GM18499 (cell line): ENCODE results near the gene ERI2.
"Not testable (repeated sequence)": the region's sequence is repeated elsewhere in the genome, so short reads cannot be mapped to it uniquely, and the experiment has no call there.

Source experiments
- ATAC-seq: cut with Tn5 transposase; IDR thresholded peaks from one replicate; pipeline ENCODE4 v1.9.1; 2021; ENCODE audit warnings: moderate number of reproducible peaks; ENCODE audit not compliant: insufficient read depth, unreplicated experiment

ERI2 gene

GRCh38 chr16:20822521-20823325, 16.5 kb upstream of the ERI2 start:
- ATAC-seq = no peak

- no peak for ATAC-seq
Measured at GRCh38 chr16:20821682-20822081, 15.4 kb upstream of the ERI2 start.

- no peak for ATAC-seq
Measured at GRCh38 chr16:20818929-20819585, 12.8 kb upstream of the ERI2 start.

DNA sequence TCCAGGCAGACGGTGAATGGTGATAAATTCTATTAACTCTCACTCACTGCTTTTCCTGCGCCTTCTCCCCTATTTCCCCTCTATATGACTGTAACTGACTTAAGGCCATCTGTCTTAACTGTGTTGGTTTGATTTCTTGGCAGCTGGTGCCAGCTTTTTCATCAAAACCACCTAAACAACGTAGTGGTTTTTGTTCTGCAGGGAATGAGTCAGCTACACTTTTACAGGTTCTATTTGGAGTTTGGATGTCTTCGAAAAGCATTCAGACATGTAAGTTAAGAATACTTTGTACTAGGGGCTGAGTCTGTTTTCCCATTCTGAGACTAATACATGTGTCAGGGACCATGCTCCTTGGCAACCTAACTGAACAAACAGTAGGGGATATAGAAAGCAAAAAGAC, 8.5 kb upstream of the ERI2 start:
- no peak for ATAC-seq

DNA sequence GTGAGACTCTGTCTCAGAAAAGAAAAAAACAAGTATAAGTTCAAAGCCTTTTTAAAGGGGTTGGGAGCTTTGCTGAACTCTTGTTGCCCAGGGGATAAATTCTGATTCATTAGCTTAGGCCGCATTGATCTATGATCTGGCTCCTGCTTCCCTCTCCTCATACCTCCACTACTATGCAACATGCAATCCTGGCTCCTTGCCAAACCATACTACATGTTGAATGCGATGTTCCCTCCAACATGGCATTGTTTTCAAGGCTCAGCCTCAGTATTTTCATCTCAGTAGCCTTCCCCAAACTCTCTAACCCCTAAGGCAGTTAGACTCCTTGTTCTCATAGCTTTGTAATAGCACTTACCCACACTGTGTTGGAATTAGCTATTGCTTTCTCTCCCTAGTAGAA, 6.2 kb upstream of the ERI2 start:
- no peak for ATAC-seq

DNA sequence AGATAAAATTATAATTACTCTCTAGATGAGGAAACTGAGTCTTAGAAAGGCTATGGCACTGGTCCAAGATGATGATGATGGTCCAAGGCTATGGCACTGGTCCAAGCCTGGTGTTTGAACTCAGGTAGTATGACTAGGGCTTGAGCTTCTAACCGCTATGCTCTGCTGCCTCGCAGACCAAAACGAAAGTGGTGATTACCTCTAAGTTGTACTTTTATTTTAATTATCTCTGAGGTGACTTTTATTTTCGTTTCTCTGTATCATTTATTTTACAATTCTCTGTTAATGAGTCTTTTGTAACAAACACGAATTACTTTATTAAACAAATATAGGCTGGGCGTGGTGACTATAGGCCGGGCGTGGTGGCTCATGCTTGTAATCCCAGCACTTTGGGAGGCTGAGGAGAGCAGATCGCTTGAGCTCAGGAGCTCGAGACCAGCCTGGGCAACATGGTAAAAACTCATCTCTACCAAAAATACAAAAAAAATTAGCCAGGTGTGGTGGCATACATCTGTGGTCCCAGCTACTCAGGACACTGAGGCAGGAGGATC, 5.7 kb upstream of the ERI2 start:
- ATAC-seq = no peak

DNA sequence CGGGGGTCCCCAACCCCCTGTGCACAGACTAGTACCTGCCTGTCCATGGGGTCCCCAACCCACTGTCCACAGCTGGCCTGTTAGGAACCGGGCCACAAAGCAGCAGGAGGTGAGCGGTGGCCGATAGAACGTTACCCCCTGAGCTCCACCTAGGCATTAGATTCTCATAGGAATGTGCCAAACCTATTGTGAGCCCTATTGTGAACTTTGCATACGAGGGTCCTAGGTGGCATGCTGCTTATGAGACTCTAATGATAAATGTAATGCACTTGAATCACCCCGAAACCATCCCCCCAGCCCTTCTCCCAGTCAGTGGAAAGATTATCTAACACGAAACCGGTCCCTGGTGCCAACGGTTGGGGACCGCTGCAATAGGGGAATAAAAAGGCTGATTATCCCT, 1.6 kb upstream of the ERI2 start:
- no peak for ATAC-seq

DNA sequence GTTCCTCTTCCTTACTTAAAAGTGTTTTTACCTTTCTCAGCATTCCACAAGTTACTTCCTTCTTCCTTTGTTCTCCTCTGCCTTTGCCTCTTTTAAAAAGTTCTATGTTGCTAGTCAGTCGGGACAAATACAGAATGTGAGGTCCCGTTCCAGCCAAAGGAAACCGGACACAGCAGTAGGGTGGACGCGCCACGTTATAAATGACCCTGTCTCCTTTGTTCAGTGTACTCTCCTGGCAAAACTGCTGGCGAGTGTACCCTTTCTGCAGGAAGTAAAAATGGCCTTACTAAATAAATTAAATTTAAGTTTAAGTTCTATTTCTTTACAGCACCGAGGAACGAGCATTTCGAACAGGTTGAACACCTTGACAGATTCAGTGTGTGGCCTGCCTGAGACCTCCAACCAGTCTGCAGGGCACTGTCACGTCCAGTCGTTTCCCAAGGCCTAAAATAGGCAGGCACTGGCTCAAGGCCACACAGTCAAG, 546 bp downstream of the ERI2 start:
- not testable (repeated sequence) for ATAC-seq

- ATAC-seq = no peak
Measured at GRCh38 chr16:20803561-20804214, 2.6 kb downstream of the ERI2 start.

DNA sequence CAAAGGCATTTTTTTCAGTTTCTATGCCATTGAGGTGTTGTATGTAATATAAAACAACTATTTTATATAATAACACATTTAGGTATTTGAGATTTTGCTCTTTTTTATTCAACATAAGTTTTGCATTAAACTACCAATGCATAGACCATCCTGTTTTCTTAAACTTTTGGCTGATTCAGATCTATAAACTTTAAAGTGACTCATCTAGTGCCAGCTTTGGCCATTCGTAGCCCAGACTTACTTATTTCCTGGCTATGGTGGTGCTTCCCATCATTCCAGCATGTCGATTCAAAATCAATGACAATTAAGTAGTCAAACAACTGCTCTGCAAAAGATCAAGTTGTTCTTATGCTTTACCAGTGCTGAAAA, 3.1 kb downstream of the ERI2 start:
- ATAC-seq = no peak

GRCh38 chr16:20801278-20801677, 5.0 kb downstream of the ERI2 start:
- ATAC-seq = no peak

- no peak for ATAC-seq
Measured at GRCh38 chr16:20799599-20799998, 6.7 kb downstream of the ERI2 start.

DNA sequence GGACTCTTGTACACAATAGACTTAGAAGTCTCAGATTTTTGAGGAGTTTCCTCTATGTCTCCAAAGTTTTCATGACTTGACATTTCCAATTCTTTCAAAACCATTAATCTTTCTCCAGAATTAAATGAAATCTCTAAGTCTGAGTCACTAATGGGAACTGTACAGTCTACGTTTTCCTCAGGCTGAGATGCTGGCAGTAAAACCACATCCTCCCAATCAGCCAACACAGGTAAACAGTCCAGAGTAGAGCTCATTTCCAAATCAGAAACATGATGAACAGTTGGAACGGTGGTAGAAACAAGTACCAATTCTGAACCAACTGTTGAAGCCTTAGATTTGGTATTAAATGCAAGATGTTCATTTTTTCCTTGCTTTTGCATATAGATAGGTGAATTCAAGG, 7.9 kb downstream of the ERI2 start:
- ATAC-seq = no peak

DNA sequence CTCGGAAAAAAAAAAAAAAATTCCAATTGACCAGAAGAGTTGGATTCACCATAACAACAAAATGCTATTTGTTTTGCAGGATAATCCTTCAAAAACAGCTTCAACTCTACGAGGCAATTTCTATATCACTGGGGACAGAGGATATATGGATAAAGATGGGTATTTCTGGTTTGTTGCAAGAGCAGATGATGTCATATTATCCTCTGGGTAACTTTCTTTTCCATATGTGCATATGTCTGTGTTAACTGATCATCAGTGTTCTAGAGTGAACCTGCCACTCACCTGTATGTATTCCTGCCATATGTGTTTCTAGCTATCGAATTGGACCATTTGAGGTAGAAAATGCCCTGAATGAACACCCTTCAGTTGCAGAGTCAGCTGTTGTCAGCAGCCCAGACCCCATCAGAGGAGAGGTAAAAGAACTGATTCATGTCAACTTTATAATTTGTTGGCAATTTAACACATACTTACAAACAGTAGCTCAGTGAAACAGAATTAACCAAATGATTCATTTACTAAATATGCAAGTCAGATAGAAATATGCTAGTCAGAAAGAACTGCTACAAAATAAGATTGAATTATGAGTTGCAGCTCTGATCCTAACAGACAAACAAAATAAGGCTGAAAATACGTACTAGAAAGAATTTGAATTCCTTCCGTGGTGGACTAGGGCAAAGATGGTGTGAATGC, 14.2 kb downstream of the ERI2 start:
- ATAC-seq = no peak

GRCh38 chr16:20789130-20789529, 17.1 kb downstream of the ERI2 start:
- no peak for ATAC-seq

- ATAC-seq = no peak
Measured at GRCh38 chr16:20784204-20784603, 22.1 kb downstream of the ERI2 start.

DNA sequence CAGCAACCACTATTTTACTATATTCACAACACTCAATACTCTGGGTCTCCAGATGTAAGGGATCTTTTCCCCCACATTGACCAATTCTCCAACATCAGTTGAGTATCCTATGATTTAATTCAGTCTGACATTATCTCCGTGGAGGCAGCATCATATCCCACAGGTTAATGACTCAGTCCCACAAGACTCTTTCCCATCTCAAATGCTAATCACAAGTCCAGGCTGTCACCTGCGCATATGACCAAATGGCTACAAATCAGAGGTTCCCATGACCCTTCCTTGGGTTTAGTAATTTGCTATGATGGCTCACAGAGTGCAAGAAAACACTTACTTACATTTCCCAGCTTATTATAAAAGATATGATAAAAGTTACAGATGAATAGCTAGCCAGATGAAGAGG, 23.8 kb downstream of the ERI2 start:
- ATAC-seq = no peak

DNA sequence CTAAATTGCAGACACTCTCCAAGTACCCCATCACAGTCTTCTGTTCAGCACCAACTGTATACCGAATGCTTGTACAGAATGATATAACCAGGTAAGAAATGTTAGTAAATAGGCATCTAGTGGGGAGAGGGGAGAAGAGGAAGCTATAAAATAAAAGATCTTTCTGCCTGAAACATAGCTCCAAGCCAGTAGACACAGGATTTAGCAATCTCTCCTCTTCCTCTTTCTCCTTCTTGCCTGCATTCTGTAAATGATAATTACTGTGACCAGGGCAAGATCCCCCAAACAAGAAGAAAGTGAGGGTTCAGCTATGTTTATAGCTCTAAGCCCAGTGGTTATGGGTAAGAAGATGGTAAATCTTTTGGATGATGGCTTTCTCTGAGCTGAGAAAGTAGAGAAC, 24.6 kb downstream of the ERI2 start:
- no peak for ATAC-seq

DNA sequence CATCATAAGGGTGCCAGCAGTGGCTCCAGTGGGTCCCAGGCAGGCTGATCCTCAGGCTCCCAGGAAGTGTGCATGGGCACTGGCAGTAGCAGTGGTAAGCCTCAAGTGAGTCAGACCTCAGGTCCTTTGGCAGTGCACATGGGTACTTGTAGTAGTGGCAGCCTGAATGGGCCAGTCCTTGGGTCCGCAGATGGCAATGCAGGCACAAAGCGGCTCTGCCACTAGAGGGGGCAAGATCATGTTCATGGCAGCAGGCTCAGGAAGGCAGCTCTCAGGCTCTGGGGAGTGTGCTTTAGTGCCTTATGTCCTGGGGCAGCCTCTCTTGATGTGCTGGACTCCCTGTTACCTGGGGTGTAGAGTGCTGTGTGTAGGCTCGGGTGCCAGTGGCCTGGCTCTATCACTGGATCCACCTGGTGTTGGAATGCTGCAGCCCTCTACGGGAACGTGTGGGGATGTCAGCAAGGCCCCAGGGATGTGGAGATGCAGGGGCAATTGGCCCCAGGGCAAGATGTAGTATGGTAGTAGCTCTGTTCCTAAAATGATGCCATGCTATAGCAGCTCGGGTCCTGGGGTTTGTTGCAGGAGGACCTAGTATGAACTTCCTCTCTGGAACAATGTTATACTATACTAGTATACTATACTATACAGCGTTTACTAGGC, 31.4 kb downstream of the ERI2 start:
- ATAC-seq = no peak

GRCh38 chr16:20773679-20774078, 32.6 kb downstream of the ERI2 start:
- ATAC-seq = no peak
